ENCODE results near the gene BBS9. TPM values are rescaled to one million over a fixed set of nuclear protein-coding genes. Genes with fewer than 3 reads are reported as not detected.
"Not testable (repeated sequence)": the region's sequence is repeated elsewhere in the genome, so short reads cannot be mapped to it uniquely, and the experiment has no call there.

The BBS9 gene
- total RNA-seq, 4 donors from 2014 or later, result 22.0 to 72.5 (median 35.9) TPM

DNA sequence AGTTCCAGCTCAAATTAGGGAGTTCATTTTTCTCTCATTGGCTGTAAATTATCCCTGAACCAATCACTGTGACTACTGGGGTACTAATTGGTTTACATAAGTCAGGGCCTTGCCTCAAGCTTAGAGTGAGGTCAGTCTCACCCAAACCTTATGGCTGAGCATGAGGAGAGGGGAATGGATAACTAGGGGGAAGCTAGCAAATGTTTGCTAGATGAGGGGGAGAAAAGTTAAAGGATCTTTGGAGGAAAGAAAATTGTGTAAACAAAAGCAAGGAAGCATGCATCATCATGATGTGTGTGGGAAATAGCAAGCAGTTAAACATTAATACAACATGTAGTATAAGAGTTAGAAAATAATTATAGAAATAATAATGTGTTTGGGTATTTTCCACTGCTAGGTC lies 121.9 kb downstream of the BBS9 start:
- DNase-seq (ENCODE audit: low spot score in 2 of 2), result no peak
- H3K36me3 ChIP-seq, result no peaks in the 10 kb centered on the region
- no peaks in the 10 kb centered on the region for H3K27me3 ChIP-seq
- H3K9me3 ChIP-seq, result no peaks in the 10 kb centered on the region
- TF ChIP-seq POLR2A (IDR thresholded peaks at IDR 0.05) (no peak), EP300 (IDR thresholded peaks at IDR 0.05) (no peak)
- TF ChIP-seq, protein P1, sequence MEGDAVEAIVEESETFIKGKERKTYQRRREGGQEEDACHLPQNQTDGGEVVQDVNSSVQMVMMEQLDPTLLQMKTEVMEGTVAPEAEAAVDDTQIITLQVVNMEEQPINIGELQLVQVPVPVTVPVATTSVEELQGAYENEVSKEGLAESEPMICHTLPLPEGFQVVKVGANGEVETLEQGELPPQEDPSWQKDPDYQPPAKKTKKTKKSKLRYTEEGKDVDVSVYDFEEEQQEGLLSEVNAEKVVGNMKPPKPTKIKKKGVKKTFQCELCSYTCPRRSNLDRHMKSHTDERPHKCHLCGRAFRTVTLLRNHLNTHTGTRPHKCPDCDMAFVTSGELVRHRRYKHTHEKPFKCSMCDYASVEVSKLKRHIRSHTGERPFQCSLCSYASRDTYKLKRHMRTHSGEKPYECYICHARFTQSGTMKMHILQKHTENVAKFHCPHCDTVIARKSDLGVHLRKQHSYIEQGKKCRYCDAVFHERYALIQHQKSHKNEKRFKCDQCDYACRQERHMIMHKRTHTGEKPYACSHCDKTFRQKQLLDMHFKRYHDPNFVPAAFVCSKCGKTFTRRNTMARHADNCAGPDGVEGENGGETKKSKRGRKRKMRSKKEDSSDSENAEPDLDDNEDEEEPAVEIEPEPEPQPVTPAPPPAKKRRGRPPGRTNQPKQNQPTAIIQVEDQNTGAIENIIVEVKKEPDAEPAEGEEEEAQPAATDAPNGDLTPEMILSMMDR (IDR thresholded peaks at IDR 0.05), result no peak
- H3K4me3 ChIP-seq, result no peak overlapping the region
- H3K4me1 ChIP-seq, result peaks cover 0 to 14% (median 2%) of the 10 kb centered on the region in 4 donors
- H3K27ac ChIP-seq, result no peak overlapping the region

DNA sequence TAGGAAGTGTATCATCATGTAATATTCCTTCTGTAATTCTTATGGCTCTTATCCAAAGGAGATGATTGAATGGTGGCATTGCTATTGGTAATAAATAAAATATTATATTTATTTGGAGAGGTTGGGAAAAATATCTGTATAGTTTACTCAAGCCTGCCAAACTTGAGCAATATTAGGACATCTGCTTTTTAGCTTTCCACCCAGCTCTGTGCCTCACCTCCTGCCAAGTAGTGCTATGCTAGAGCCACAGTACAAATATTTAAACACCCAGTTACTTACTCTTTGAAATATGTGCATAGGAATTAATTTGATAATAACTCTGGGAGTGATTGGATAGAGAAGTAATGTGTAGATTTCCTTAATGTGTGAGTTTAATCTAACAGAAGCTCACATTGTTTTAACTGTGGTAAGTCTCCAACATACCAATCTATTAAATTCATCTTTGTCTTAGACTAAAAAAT lies 129.2 kb downstream of the BBS9 start:
- H3K27me3 ChIP-seq, result no peaks in the 10 kb centered on the region
- no peak for DNase-seq (ENCODE audit: low spot score in 2 of 2)
- TF ChIP-seq EP300 (IDR thresholded peaks at IDR 0.05), result no peak
- TF ChIP-seq POLR2A (IDR thresholded peaks at IDR 0.05), result no peak
- TF ChIP-seq, protein P1 (IDR thresholded peaks at IDR 0.05), result no peak
- H3K4me3 ChIP-seq, result no peak overlapping the region
- H3K27ac ChIP-seq, result no peak overlapping the region
- H3K4me1 ChIP-seq, result no peaks in the 10 kb centered on the region
- H3K9me3 ChIP-seq, result no peaks in the 10 kb centered on the region
- H3K36me3 ChIP-seq, result no peaks in the 10 kb centered on the region

DNA sequence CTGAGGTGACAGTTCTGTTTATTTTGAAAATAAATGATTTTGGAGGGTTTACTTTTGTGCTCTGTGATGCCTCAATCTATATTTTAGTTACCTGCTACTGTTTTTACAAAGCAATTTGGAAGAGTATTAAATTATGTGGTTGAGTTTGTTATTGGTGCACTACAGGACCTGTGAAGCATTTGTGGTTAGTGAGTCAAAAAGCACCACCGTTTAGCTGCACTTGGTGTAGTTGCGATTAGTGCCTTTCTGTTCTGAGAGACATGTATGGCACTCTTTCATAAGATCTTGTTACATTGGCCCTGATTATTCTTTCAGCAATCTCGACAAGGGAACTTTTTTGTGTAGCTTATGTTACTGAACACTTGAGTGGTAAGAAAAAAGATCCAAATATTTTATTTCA lies 132.2 kb downstream of the BBS9 start:
- DNase-seq (ENCODE audit: low spot score in 2 of 2), result no peak
- H3K4me1 ChIP-seq, result no peaks in the 10 kb centered on the region
- H3K36me3 ChIP-seq, result peaks cover 0 to 5% (median 0%) of the 10 kb centered on the region in 3 donors
- TF ChIP-seq, protein P1 (IDR thresholded peaks at IDR 0.05), result no peak
- no peak for TF ChIP-seq POLR2A (IDR thresholded peaks at IDR 0.05)
- no peak for TF ChIP-seq EP300 (IDR thresholded peaks at IDR 0.05)
- WGBS, 2 donors, result 50 to 51% methylated on average over 3 of the region's 3 CpGs
- no peaks in the 10 kb centered on the region for H3K27me3 ChIP-seq
- no peaks in the 10 kb centered on the region for H3K9me3 ChIP-seq
- no peak overlapping the region for H3K27ac ChIP-seq
- H3K4me3 ChIP-seq, result no peak overlapping the region

DNA sequence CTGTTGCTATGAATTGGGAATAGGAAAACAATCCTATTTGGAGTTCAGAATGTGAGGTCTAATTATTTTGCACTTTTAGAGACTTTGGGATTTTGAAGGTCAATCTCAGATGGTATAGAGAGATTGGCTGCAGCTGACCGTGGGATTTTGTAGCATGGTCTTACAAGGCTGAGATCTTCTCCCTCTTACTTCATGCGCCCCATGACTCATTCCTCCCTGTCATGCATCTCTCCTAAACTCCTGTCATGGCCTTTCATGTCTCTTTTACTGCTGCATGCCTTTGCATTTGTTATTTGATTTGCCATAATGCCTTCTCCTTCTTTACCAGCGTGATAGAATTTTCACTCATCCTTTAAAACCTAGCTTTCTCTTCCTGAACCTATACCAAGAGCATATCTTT lies 133.1 kb downstream of the BBS9 start:
- no peak for DNase-seq (ENCODE audit: low spot score in 2 of 2)
- Histone ChIP-seq H3K9me3 (no peaks in the 10 kb centered on the region), H3K4me3 (no peak overlapping the region), H3K27ac (no peak overlapping the region), H3K27me3 (no peaks in the 10 kb centered on the region), H3K36me3 (peaks cover 0 to 5% (median 0%) of the 10 kb centered on the region in 3 donors), H3K4me1 (no peaks in the 10 kb centered on the region)
- no peak for TF ChIP-seq EP300 (IDR thresholded peaks at IDR 0.05)
- TF ChIP-seq POLR2A (IDR thresholded peaks at IDR 0.05), result no peak
- TF ChIP-seq, protein P1 (IDR thresholded peaks at IDR 0.05), result no peak
- WGBS, 2 donors, result 92 to 96% methylated on average over 3 of the region's 3 CpGs

DNA sequence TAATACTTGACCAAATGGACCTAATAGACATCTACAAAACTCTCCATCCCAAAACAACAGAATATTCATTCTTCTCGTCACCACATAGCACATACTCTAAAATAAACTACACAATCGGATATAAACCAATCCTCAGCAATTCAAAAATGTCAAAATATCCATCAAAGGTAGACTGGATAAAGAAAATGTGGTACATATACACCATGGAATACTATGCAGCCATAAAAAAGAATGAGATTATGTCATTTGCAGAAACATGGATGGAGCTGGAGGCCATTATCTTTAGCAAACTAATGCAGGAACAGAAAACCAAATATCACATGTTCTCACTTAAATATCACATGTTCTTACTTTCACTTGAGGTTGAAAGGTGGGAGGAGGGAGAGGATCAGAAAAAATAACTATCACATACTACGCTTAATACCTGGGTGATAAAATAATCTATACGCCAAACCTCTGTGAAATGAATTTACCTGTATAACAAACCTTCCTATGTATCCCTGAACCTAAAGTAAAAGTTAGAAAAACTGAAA lies 142.5 kb downstream of the BBS9 start:
- 96 to 98% methylated on average over 4 of the region's 4 CpGs for WGBS, 2 donors
- H3K27me3 ChIP-seq; H3K4me3 ChIP-seq; H3K4me1 ChIP-seq; DNase-seq (ENCODE audit: low spot score in 2 of 2); H3K27ac ChIP-seq: not testable (repeated sequence)
- H3K36me3 ChIP-seq, result peaks cover 0 to 49% (median 0%) of the 10 kb centered on the region in 3 donors
- H3K9me3 ChIP-seq, result peaks cover 0 to 12% (median 0%) of the 10 kb centered on the region in 4 donors

DNA sequence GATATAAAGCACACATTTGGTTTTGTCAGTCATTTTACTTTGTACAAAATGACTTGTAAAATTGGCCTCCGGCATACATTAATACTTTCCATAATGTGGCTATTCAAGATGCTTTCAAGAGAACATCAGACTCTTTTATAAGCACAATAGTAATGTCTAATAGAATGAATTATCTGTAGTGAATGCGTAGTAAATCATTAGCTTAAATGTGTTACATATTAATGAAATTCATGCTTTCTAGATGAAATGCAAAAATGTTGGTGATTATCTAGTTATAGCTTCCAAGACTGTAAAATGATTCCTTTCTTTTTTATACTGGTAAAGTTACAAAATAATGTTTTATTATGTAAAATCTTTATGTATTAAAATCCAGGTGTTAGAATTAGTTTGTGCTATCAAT lies 144.0 kb downstream of the BBS9 start:
- WGBS, 2 donors, result 67 to 80% methylated on average over 2 of the region's 2 CpGs
- TF ChIP-seq, protein P1 (IDR thresholded peaks at IDR 0.05), result no peak
- TF ChIP-seq POLR2A (IDR thresholded peaks at IDR 0.05) (no peak), EP300 (IDR thresholded peaks at IDR 0.05) (no peak)
- Histone ChIP-seq H3K4me1 (no peaks in the 10 kb centered on the region), H3K4me3 (no peak overlapping the region), H3K27ac (no peak overlapping the region), H3K36me3 (peaks cover 0 to 63% (median 0%) of the 10 kb centered on the region in 3 donors), H3K9me3 (peaks cover 0 to 26% (median 0%) of the 10 kb centered on the region in 4 donors), H3K27me3 (no peaks in the 10 kb centered on the region)
- DNase-seq (ENCODE audit: low spot score in 2 of 2), result no peak

All from tibial nerve (tissue), 4 donors.